ENCODE data around the gene TAF11L8. TPM values are rescaled to one million over a fixed set of nuclear protein-coding genes. Genes with fewer than 3 reads are reported as not detected.
"Not testable (repeated sequence)": the region's sequence is repeated elsewhere in the genome, so short reads cannot be mapped to it uniquely, and the experiment has no call there.

Gene TAF11L8
- total and polyA plus RNA-seq, 2 donors (not counting 1 experiment from before 2014, with no cell fraction given): not detected

- H3K9ac ChIP-seq (ENCODE audit: low read length); ATAC-seq (ENCODE audit: low read depth); H3K9me3 ChIP-seq (ENCODE audit: control extremely low read depth in 1 of 3, control insufficient read depth in 2 of 3, insufficient read depth in 1 of 3, low read length in 2 of 3); H3K4me3 Mint-ChIP-seq; H3K4me1 ChIP-seq (ENCODE audit: control insufficient read depth in 2 of 2, insufficient read depth in 2 of 2, low read length in 2 of 2); H3K27me3 ChIP-seq (replicated peaks in 1 of 4; ENCODE audit: control extremely low read depth in 1 of 4, control insufficient read depth in 3 of 4, insufficient read depth in 4 of 4, low read length in 3 of 4); DNase-seq; H3K27me3 Mint-ChIP-seq; H3K9me3 Mint-ChIP-seq (ENCODE audit: insufficient read depth); H3K79me2 ChIP-seq (ENCODE audit: control insufficient read depth, insufficient read depth, low read length); H3K4me3 ChIP-seq (ENCODE audit: control extremely low read depth in 1 of 5, extremely low read depth in 1 of 5, insufficient read depth in 1 of 5, low read depth in 2 of 5, low read length in 4 of 5); H4K20me1 ChIP-seq (ENCODE audit: control insufficient read depth, insufficient read depth, low read length, poor library complexity, severe bottlenecking); CTCF ChIA-PET; POLR2A ChIA-PET; intact Hi-C loops (cut with micrococcal nuclease); H3K4me2 ChIP-seq (replicated peaks; ENCODE audit: low read depth, low read length, poor library complexity, severe bottlenecking); H3K27ac ChIP-seq (ENCODE audit: low read length in 2 of 2); H3K4me1 Mint-ChIP-seq; H2AFZ ChIP-seq (ENCODE audit: insufficient read depth, low read depth, low read length, poor library complexity, severe bottlenecking); H3K36me3 ChIP-seq (replicated peaks in 1 of 2; ENCODE audit: control extremely low read depth in 1 of 2, control insufficient read depth in 1 of 2, extremely low read depth in 1 of 2, insufficient read depth in 2 of 2, low read length in 1 of 2); H3K27ac Mint-ChIP-seq: not testable (repeated sequence)
- WGBS (ENCODE audit: insufficient coverage): 80% methylated on average over 1 of the region's 4 CpGs
Measured at GRCh38 chr5:17607461-17607860, 16.7 kb upstream of the TAF11L8 start.

- Histone ChIP-seq H4K20me1 (ENCODE audit: control insufficient read depth, insufficient read depth, low read length, poor library complexity, severe bottlenecking) (no peaks in the 10 kb centered on the region), H3K9ac (ENCODE audit: low read length) (no peak overlapping the region), H2AFZ (ENCODE audit: insufficient read depth, low read depth, low read length, poor library complexity, severe bottlenecking) (no peak overlapping the region), H3K27ac (ENCODE audit: low read length in 2 of 2) (no peak overlapping the region), H3K4me1 (ENCODE audit: control insufficient read depth in 2 of 2, insufficient read depth in 2 of 2, low read length in 2 of 2) (no peaks in the 10 kb centered on the region), H3K36me3 (replicated peaks in 1 of 2; ENCODE audit: control extremely low read depth in 1 of 2, control insufficient read depth in 1 of 2, extremely low read depth in 1 of 2, insufficient read depth in 2 of 2, low read length in 1 of 2) (no peaks in the 10 kb centered on the region), H3K27me3 (replicated peaks in 1 of 4; ENCODE audit: control extremely low read depth in 1 of 4, control insufficient read depth in 3 of 4, insufficient read depth in 4 of 4, low read length in 3 of 4) (no peaks in the 10 kb centered on the region), H3K4me3 (ENCODE audit: control extremely low read depth in 1 of 5, extremely low read depth in 1 of 5, insufficient read depth in 1 of 5, low read depth in 2 of 5, low read length in 4 of 5) (no peak overlapping the region), H3K4me2 (replicated peaks; ENCODE audit: low read depth, low read length, poor library complexity, severe bottlenecking) (no peak overlapping the region), H3K9me3 (ENCODE audit: control extremely low read depth in 1 of 3, control insufficient read depth in 2 of 3, insufficient read depth in 1 of 3, low read length in 2 of 3) (no peaks in the 10 kb centered on the region), H3K79me2 (ENCODE audit: control insufficient read depth, insufficient read depth, low read length) (no peaks in the 10 kb centered on the region)
- TF ChIP-seq EZH2 (IDR thresholded peaks at IDR 0.05; ENCODE audit: borderline replicate concordance, insufficient read depth, low read depth, low read length, poor library complexity, severe bottlenecking) (no peak), CTCF (IDR thresholded peaks at IDR 0.05) (no peak)
- H3K4me1 Mint-ChIP-seq: no peaks in the 10 kb centered on the region
- WGBS (ENCODE audit: insufficient coverage): 100% methylated on average over 5 of the region's 14 CpGs
- H3K4me3 Mint-ChIP-seq: no peak overlapping the region
- intact Hi-C loops (cut with micrococcal nuclease): no loop called here
- no peak overlapping the region for H3K27ac Mint-ChIP-seq
- DNase-seq (no peak), ATAC-seq (ENCODE audit: low read depth) (no peak)
- peaks cover 2% of the 10 kb centered on the region for H3K9me3 Mint-ChIP-seq (ENCODE audit: insufficient read depth)
- CTCF ChIA-PET: no interaction called here
- H3K27me3 Mint-ChIP-seq: no peaks in the 10 kb centered on the region
- POLR2A ChIA-PET: no interaction called here
Measured at GRCh38 chr5:17604951-17605350, 14.2 kb upstream of the TAF11L8 start.

GRCh38 chr5:17603880-17604279 is 13.1 kb upstream of the TAF11L8 start, which contains the start of gene TAF11L11:
Gene TAF11L11, plus strand, starts transcription at chr5:17604183.
- H3K9me3 ChIP-seq (ENCODE audit: control extremely low read depth in 1 of 3, control insufficient read depth in 2 of 3, insufficient read depth in 1 of 3, low read length in 2 of 3); DNase-seq; H2AFZ ChIP-seq (ENCODE audit: insufficient read depth, low read depth, low read length, poor library complexity, severe bottlenecking); H3K79me2 ChIP-seq (ENCODE audit: control insufficient read depth, insufficient read depth, low read length); H3K4me2 ChIP-seq (replicated peaks; ENCODE audit: low read depth, low read length, poor library complexity, severe bottlenecking); intact Hi-C loops (cut with micrococcal nuclease); H3K36me3 ChIP-seq (replicated peaks in 1 of 2; ENCODE audit: control extremely low read depth in 1 of 2, control insufficient read depth in 1 of 2, extremely low read depth in 1 of 2, insufficient read depth in 2 of 2, low read length in 1 of 2); H3K4me3 Mint-ChIP-seq; H3K27ac ChIP-seq (ENCODE audit: low read length in 2 of 2); CTCF ChIA-PET; H3K27me3 ChIP-seq (replicated peaks in 1 of 4; ENCODE audit: control extremely low read depth in 1 of 4, control insufficient read depth in 3 of 4, insufficient read depth in 4 of 4, low read length in 3 of 4); POLR2A ChIA-PET; H3K27me3 Mint-ChIP-seq; H3K4me3 ChIP-seq (ENCODE audit: control extremely low read depth in 1 of 5, extremely low read depth in 1 of 5, insufficient read depth in 1 of 5, low read depth in 2 of 5, low read length in 4 of 5); H3K9ac ChIP-seq (ENCODE audit: low read length); H3K4me1 ChIP-seq (ENCODE audit: control insufficient read depth in 2 of 2, insufficient read depth in 2 of 2, low read length in 2 of 2); H3K4me1 Mint-ChIP-seq; H4K20me1 ChIP-seq (ENCODE audit: control insufficient read depth, insufficient read depth, low read length, poor library complexity, severe bottlenecking); H3K9me3 Mint-ChIP-seq (ENCODE audit: insufficient read depth); H3K27ac Mint-ChIP-seq; ATAC-seq (ENCODE audit: low read depth): not testable (repeated sequence)
- 54% methylated on average over 2 of the region's 6 CpGs for WGBS (ENCODE audit: insufficient coverage)

Data from B cell (primary cell).